ENCODE measurements around the gene HVCN1.
"Not testable (repeated sequence)": the region's sequence is repeated elsewhere in the genome, so short reads cannot be mapped to it uniquely, and the experiment has no call there.

HVCN1 gene

GRCh38 chr12:110619534-110619953 lies 69.4 kb downstream of the HVCN1 start:
- DNase-seq (ENCODE audit: low read depth in 3 of 3), result peak in 1 of 3 donors; percentile 17

- DNase-seq (ENCODE audit: low read depth in 3 of 3), result no peak
Measured at GRCh38 chr12:110616471-110617115, 72.3 kb downstream of the HVCN1 start.

GRCh38 chr12:110615171-110615570 lies 73.7 kb downstream of the HVCN1 start:
- DNase-seq (ENCODE audit: low read depth in 3 of 3), result no peak

- peak; percentile 94 to 98 (median 95) for DNase-seq (ENCODE audit: low read depth in 3 of 3)
Measured at GRCh38 chr12:110613771-110614684, 74.9 kb downstream of the HVCN1 start, which contains the start of gene TCTN1. TCTN1 (plus strand) TSS chr12:110614129; CDS start chr12:110614183, 54 bp downstream.

GRCh38 chr12:110613071-110613770 lies 75.7 kb downstream of the HVCN1 start:
- DNase-seq (ENCODE audit: low read depth in 3 of 3), result no peak

- DNase-seq (ENCODE audit: low read depth in 3 of 3), result no peak
Measured at GRCh38 chr12:110606253-110606611, 82.7 kb downstream of the HVCN1 start.

GRCh38 chr12:110602085-110602814 lies 86.7 kb downstream of the HVCN1 start:
- not testable (repeated sequence) for DNase-seq (ENCODE audit: low read depth in 3 of 3)

GRCh38 chr12:110600254-110600653 lies 88.7 kb downstream of the HVCN1 start:
- no peak for DNase-seq (ENCODE audit: low read depth in 3 of 3)

- DNase-seq (ENCODE audit: low read depth in 3 of 3), result no peak
Measured at GRCh38 chr12:110599334-110599733, 89.6 kb downstream of the HVCN1 start.

Data from stimulated activated CD4-positive, alpha-beta T cell treated with anti-CD3 and anti-CD28 coated beads, TNF-alpha, amount 100 ng/mL, for 48 hours (primary cell).